ENCODE measurements around the gene UBE2QL1.
"Not testable (repeated sequence)": the region's sequence is repeated elsewhere in the genome, so short reads cannot be mapped to it uniquely, and the experiment has no call there.

UBE2QL1 gene

DNA sequence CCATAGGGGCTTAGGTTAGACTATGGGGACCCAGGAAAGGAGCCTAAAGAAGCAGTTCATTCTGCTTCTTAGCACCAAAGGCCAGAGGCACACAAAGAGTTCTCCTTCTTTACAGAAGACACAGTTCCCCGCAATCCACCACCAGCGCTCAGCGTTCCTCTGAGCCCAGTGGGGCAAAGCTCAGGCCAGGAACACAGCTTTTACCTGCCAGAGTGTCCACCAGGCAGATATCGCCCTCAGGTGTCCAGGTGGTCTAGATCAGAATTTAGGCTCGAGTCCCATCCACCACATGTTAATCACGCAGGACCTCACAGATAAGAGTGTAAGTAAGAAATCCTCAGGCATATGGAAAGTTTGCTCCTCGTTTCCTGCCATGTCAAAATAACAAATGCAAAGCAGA is 53.0 kb downstream of the UBE2QL1 start:
- no peak for DNase-seq

- no peak for DNase-seq
These were observed 53.8 kb downstream of the UBE2QL1 start for GRCh38 chr5:6502421-6502820.

DNA sequence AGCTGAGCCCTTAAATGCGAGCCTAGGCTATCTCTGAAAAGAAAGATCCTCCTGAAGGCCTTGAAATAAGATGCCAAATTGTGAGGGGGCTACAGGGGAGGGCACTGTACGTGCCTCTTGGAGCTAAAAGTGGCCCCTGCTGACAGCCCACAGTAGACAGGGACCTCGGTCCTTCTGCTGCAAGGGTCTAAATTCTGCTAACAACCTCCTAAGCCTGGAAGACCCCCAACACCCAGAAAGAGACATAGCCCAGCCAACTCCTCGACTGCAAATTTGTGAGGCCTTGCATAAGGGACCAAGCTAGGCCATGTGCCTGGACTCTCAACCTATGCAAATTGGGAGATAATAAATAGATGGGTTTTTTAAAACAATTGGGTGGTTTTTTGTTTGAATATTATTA is 54.7 kb downstream of the UBE2QL1 start:
- DNase-seq = no peak

DNA sequence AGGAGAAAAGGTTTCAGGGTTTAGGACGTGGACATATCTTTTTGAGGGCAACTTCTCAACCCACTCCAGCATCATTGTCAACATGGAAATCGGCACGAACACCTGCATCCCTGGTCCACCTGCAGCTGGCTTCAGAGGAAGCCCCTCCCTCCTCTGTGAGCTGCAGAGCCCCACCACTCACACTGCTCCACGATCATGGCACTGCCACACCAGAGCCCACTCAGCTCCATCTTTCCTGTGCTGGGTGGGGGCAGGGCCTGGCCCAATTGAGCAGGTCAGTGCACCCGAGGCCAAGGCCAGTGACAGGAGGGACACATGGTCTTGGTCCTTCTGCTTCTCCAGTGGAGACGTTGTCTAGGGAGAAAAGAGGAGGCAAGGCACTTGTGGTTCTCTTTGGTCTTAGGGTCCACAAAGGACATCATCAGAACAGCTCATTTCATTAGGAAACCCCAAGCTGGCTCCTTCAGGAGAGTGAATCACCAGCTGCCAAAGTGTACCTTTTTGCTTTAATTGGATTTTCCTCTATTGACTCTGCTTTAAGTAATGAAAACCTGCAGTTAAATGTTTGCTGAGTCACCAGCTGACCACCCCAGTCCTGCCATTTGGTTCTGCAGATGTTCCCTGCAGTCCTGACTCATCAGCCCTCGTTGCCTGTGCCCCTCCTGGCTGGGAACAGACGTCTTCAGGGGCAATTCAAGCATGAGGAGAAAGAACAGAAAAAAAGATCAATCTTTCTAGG is 56.2 kb downstream of the UBE2QL1 start:
- DNase-seq = no peak

DNA sequence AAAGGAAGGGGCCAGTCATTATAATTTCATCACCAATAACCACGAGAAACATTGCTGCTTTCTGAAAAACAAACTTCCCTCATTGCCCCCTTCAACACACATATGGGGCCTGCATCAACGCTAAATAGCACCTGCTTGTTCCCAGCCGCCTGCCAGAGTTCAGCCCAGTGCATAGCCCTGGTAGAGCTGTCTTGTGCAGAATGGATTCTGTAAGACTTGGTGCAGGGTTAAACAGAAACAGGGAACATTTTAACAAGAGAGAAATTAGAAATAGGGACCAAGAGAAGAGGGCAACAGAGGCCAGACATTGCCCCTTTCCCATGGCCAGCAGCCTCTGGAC is 56.7 kb downstream of the UBE2QL1 start:
- DNase-seq = no peak

DNA sequence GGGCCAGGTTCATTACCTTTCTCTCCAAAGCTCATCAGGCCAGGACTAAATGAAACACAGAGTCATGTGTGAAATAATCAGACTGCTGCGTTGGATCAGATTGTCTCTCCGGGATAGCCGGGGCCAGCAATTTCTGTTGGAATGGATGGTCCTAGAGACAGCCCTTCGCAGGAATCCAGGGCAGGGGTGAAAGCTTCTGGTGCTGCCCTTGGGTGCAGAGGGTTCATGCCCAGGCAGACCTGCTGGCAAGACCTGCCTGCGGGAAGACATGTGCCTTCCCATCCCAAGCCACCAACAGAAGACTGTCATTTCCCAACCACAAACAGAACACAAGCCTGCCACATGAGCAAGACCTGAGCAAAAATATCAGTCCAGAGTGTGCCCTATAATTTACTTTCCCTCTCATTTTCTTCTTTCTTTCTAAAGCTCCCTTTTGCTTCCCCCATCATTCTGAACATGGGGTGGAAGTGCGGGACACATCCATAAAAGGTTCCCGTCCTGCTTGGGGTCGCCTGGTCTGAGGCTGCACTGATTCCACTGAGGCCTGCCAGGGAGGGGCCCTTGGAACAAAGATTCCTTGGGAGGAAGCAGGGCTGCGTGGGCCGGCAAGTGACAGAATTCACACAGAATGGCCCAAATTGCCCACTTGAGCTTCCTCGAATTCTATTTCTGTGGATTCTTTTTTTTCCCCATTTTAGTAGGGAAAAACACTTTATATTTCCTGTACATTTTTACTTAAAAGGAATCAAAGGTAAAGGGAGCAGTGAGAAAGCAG is 57.3 kb downstream of the UBE2QL1 start:
- no peak for DNase-seq

GRCh38 chr5:6506611-6507010 is 58.0 kb downstream of the UBE2QL1 start:
- DNase-seq = no peak

GRCh38 chr5:6508931-6509330 is 60.3 kb downstream of the UBE2QL1 start:
- DNase-seq = no peak

GRCh38 chr5:6510132-6510531 is 61.5 kb downstream of the UBE2QL1 start:
- DNase-seq = no peak

GRCh38 chr5:6510973-6511372 is 62.3 kb downstream of the UBE2QL1 start:
- DNase-seq = no peak

GRCh38 chr5:6515812-6516211 is 67.2 kb downstream of the UBE2QL1 start:
- not testable (repeated sequence) for DNase-seq

GRCh38 chr5:6516823-6517222 is 68.2 kb downstream of the UBE2QL1 start:
- DNase-seq = no peak

DNA sequence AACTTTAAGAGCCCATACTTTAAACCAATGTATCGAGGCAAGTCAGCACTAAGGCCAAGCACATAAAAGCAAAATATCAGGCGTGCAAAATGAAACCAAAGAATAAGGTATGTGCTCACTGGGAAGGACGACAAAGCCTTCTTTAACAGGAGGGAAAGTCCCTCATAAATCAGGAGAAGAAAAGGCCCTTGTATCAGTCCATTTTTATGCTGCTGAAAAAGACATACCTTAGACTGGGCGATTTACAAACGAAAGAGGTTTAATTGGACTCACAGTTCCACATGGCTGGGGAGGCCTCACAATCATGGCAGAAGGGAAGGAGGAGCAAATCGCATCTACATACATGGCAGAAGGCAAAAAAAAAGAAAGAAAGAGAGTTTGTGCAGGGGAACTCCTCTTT is 68.9 kb downstream of the UBE2QL1 start:
- no peak for DNase-seq

GRCh38 chr5:6518298-6519057 is 69.8 kb downstream of the UBE2QL1 start:
- no peak for DNase-seq

DNA sequence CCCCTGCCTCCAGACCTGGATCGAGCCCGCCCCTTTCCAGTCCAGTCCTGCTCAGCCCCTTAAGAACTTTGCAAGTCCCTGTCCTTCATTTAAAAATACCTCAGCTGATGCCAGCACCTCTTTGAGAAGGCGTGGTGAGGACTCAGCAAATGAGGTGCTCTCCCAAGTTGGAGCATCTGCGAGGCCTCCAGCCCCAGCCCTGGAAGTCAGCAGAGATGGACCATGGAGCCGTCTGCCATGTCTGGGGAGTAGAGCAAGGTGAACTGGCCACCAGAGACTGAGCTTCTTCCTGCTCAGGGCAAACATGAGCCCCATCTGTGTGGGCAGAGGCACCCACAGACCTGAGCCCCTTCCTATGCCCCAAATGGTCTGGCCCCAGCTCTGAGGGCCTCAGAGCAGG is 71.5 kb downstream of the UBE2QL1 start:
- no peak for DNase-seq

DNA sequence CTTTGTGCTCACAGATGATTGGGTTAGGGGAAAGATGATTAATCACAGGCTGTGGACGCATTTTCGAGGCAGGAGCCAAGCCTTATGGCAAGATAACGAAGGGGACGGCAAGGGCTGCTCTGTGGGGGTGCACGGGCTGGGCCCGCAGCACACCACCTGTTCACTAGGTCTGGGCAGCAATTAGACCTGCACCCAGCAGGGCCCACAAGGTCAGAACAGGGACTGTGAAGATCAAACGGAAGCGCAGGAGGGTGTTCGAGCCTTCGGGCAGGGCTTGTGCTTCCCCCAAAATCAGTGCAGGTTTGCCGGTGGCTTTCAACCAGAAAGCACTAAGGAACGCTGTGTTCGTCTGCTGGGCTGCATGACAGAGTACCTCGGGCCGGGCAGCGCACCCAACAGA is 73.7 kb downstream of the UBE2QL1 start:
- DNase-seq = no peak

- DNase-seq = no peak
These were observed 74.3 kb downstream of the UBE2QL1 start for GRCh38 chr5:6522923-6523322.

DNA sequence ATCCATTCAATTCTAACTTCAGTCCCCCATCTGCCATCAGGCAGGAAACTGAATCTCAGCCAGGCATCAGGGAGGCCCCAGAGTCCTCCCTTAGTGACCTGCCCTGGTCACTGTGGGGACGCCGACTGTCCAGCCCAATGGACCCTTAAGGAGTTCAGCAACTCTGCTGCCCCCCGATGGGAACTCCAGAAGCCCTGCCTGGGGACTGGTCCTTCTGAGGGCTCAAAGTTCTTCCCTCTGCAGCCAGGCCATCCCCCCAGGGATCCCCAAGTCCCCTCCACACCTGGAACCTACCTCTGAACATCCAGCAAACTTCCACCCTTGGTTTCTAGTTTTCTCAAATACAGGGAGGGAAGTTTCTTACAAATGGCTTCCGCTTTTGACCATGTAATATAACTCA is 76.8 kb downstream of the UBE2QL1 start:
- no peak for DNase-seq

DNA sequence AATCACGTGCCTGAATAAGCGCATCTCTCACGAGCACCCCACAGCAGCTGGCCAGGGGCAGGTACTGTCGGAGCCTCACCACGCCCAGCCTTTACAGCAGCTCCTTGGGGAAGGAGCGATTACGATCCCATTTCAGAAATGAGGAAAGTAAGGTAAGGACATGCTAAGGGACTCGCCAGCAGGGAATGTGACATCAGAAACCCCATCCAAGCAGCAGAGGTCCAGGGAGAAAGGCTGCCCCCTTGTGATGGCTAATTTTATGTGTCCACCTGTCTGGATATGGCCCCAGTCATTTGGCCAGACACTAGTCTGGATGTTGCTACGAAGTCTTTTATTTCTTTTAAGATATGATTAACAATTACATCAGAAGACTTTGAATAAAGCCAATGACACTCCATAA is 77.3 kb downstream of the UBE2QL1 start:
- DNase-seq = no peak

GRCh38 chr5:6527749-6528455 is 79.2 kb downstream of the UBE2QL1 start:
- no peak for DNase-seq

DNA sequence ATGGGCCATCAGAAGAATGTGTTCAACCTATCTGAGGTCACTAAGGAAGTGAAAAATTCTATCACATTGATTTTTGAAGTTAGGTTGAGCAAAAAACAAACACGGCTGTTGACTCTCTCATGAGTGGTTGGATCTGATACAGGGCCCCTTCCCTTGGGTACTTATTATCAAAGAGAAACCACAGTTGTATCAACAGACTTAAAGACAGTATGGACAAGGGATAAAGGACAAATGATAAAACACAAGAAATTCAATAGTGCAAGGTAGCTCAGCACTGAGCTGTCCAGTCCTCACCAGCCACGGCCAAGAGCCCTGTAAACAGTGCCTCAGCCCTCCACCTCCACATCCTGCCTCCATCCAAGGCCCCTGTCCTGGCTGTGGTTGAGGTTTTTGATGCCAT is 86.9 kb downstream of the UBE2QL1 start:
- no peak for DNase-seq

- no peak for DNase-seq
These were observed 90.4 kb downstream of the UBE2QL1 start for GRCh38 chr5:6539060-6539459.

- DNase-seq = no peak
These were observed 91.6 kb downstream of the UBE2QL1 start for GRCh38 chr5:6540111-6540827.
